WTC11 (cell line): ENCODE measurements around the gene PER1. TPM values are rescaled to one million over a fixed set of nuclear protein-coding genes. Genes with fewer than 3 reads are reported as not detected.
A peak's percentile ranks its signal among the peaks of the same experiment; 100 is the strongest.

Experiments used
- ATAC-seq: fragments of 200-7000 bp; cut with Tn5 transposase; 2 replicates; pipeline ENCODE4 v1.10.0; 2021; ENCODE audit warnings: mild to moderate bottlenecking, moderate library complexity
- CTCF ChIA-PET: fragments of 300-600 bp; sonication (Branson Sonifier 250); formaldehyde crosslinking; loops from one replicate; lab custom pipeline; 2021; ENCODE audit warnings: antibody characterized with exemption; lab: Charles Lee
- POLR2A ChIA-PET: fragments of 350-600 bp; sonication (Branson Sonifier 250); formaldehyde crosslinking; loops from one replicate; lab custom pipeline; 2021; ENCODE audit warnings: antibody characterized with exemption; lab: Charles Lee
- DNase-seq: peaks from one replicate; pipeline ENCODE4 v3.0.0; 2021; ENCODE audit warnings: low spot score
- H3K27ac Mint-ChIP-seq: 2 replicates; pipeline ENCODE4 v1.8.0; 2021; ENCODE audit warnings: mixed read lengths
- H3K27me3 Mint-ChIP-seq: 2 replicates; pipeline ENCODE4 v1.8.0; 2021; ENCODE audit warnings: low read depth, mild to moderate bottlenecking, moderate library complexity, mixed read lengths
- H3K36me3 Mint-ChIP-seq: 2 replicates; pipeline ENCODE4 v1.8.0; 2021; ENCODE audit warnings: mixed read lengths
- H3K4me1 Mint-ChIP-seq: 2 replicates; pipeline ENCODE4 v1.8.0; 2022; ENCODE audit warnings: mixed read lengths
- H3K4me3 Mint-ChIP-seq: 2 replicates; pipeline ENCODE4 v1.8.0; 2021; ENCODE audit warnings: mild to moderate bottlenecking, moderate library complexity, mixed read lengths
- H3K9me3 Mint-ChIP-seq: 2 replicates; pipeline ENCODE4 v1.8.0; 2021; ENCODE audit warnings: mixed read lengths
- CBFB ChIP-seq: sonication (generic); formaldehyde crosslinking; IDR thresholded peaks from 2 replicates; pipeline ENCODE4 v1.8.1; 2022; ENCODE audit warnings: mild to moderate bottlenecking, low read depth, missing genetic modification reagents
- CREB1 ChIP-seq: sonication (generic); formaldehyde crosslinking; IDR thresholded peaks from 2 replicates; pipeline ENCODE4 v1.8.0; 2023; ENCODE audit warnings: mild to moderate bottlenecking, missing genetic modification reagents
- EMX1 ChIP-seq: fragments of 250-450 bp; sonication (Bioruptor Pico); IDR thresholded peaks from 2 replicates; pipeline ENCODE4 v1.8.0; 2021; ENCODE audit warnings: mild to moderate bottlenecking
- FOXK1 ChIP-seq: sonication (generic); formaldehyde crosslinking; IDR thresholded peaks from 2 replicates; pipeline ENCODE4 v1.8.0; 2022; ENCODE audit warnings: mild to moderate bottlenecking, moderate library complexity, missing genetic modification reagents
- FOXP1 ChIP-seq: sonication (generic); formaldehyde crosslinking; IDR thresholded peaks from 2 replicates; pipeline ENCODE4 v1.8.0; 2022; ENCODE audit warnings: missing genetic modification reagents, mild to moderate bottlenecking, moderate library complexity, borderline replicate concordance
- FOXP4 ChIP-seq: sonication (generic); formaldehyde crosslinking; IDR thresholded peaks from 2 replicates; pipeline ENCODE4 v1.8.0; 2022; ENCODE audit warnings: mild to moderate bottlenecking, missing genetic modification reagents
- MAX ChIP-seq: sonication (generic); formaldehyde crosslinking; IDR thresholded peaks from 2 replicates; pipeline ENCODE4 v1.8.0; 2022; ENCODE audit warnings: mild to moderate bottlenecking, missing genetic modification reagents
- NFYB ChIP-seq: sonication (generic); formaldehyde crosslinking; conservative IDR thresholded peaks from 2 replicates; pipeline ENCODE4 v1.8.0; 2022; ENCODE audit warnings: low read depth, missing genetic modification reagents
- NR1H2 ChIP-seq: sonication (generic); formaldehyde crosslinking; IDR thresholded peaks from 2 replicates; pipeline ENCODE4 v1.9.0; 2021; ENCODE audit warnings: mild to moderate bottlenecking, moderate library complexity, missing genetic modification reagents
- NR2C2 ChIP-seq: sonication (generic); formaldehyde crosslinking; IDR thresholded peaks from 2 replicates; pipeline ENCODE4 v1.8.0; 2022; ENCODE audit warnings: mild to moderate bottlenecking, missing genetic modification reagents
- PRDM15 ChIP-seq: sonication (generic); formaldehyde crosslinking; IDR thresholded peaks from 2 replicates; pipeline ENCODE4 v1.8.0; 2022; ENCODE audit warnings: missing genetic modification reagents
- PRRX2 ChIP-seq: fragments of 250-450 bp; sonication (Bioruptor Pico); IDR thresholded peaks from 2 replicates; pipeline ENCODE4 v1.8.0; 2021; ENCODE audit warnings: mild to moderate bottlenecking
- RORB ChIP-seq: fragments of 250-450 bp; sonication (Bioruptor Pico); IDR thresholded peaks from 2 replicates; pipeline ENCODE4 v1.9.0; 2021; ENCODE audit warnings: mild to moderate bottlenecking
- SMAD3 ChIP-seq: sonication (generic); formaldehyde crosslinking; IDR thresholded peaks from 2 replicates; pipeline ENCODE4 v1.8.0; 2022; ENCODE audit warnings: missing genetic modification reagents, mild to moderate bottlenecking, borderline replicate concordance
- TEAD1 ChIP-seq: sonication (generic); formaldehyde crosslinking; IDR thresholded peaks from 2 replicates; pipeline ENCODE4 v1.8.0; 2022; ENCODE audit warnings: mild to moderate bottlenecking, missing genetic modification reagents
- TEAD4 ChIP-seq: sonication (generic); formaldehyde crosslinking; IDR thresholded peaks from 2 replicates; pipeline ENCODE4 v1.8.0; 2022; ENCODE audit warnings: mild to moderate bottlenecking, missing genetic modification reagents
- ZNF138 ChIP-seq: sonication (generic); formaldehyde crosslinking; conservative IDR thresholded peaks from 2 replicates; pipeline ENCODE4 v1.8.1; 2022; ENCODE audit warnings: mild to moderate bottlenecking, moderate library complexity, missing genetic modification reagents
- ZNF232 ChIP-seq: sonication (generic); formaldehyde crosslinking; IDR thresholded peaks from 2 replicates; pipeline ENCODE4 v1.8.0; 2022; ENCODE audit warnings: mild to moderate bottlenecking, missing genetic modification reagents
- ZNF317 ChIP-seq: sonication (generic); formaldehyde crosslinking; IDR thresholded peaks from 2 replicates; pipeline ENCODE4 v1.8.1; 2023; ENCODE audit warnings: low read depth, mild to moderate bottlenecking, moderate library complexity, missing genetic modification reagents, borderline replicate concordance
- ZNF396 ChIP-seq: fragments of 250-450 bp; sonication (Bioruptor Pico); IDR thresholded peaks from 2 replicates; pipeline ENCODE4 v1.8.0; 2021; ENCODE audit warnings: mild to moderate bottlenecking, moderate library complexity, borderline replicate concordance
- ZNF416 ChIP-seq: fragments of 250-450 bp; sonication (Bioruptor Pico); IDR thresholded peaks from 2 replicates; pipeline ENCODE4 v1.9.0; 2021; ENCODE audit warnings: mild to moderate bottlenecking, inconsistent platforms
- ZNF671 ChIP-seq: fragments of 250-450 bp; sonication (Bioruptor Pico); IDR thresholded peaks from 2 replicates; pipeline ENCODE4 v1.8.0; 2021; ENCODE audit warnings: mild to moderate bottlenecking
- total RNA-seq: library from RNA; stranded (reverse); gene quantifications from 3 replicates; pipeline ENCODE4 v1.2.3, GENCODE V29; 2021
- TF ChIP-seq, protein P1 (sequence below): sonication (generic); formaldehyde crosslinking; IDR thresholded peaks from 2 replicates; pipeline ENCODE4 v1.8.0; 2023; ENCODE audit warnings: mild to moderate bottlenecking, missing genetic modification reagents
- TF ChIP-seq, protein P2 (sequence below): sonication (generic); formaldehyde crosslinking; IDR thresholded peaks from 2 replicates; pipeline ENCODE4 v1.8.0; 2023; ENCODE audit warnings: missing genetic modification reagents
- TF ChIP-seq, protein P3 (sequence below): fragments of 250-450 bp; sonication (Bioruptor Pico); IDR thresholded peaks from 2 replicates; pipeline ENCODE4 v2.1.2; 2022; ENCODE audit warnings: mild to moderate bottlenecking, moderate library complexity
- TF ChIP-seq, protein P4 (sequence below): fragments of 250-450 bp; sonication (Bioruptor Pico); IDR thresholded peaks from 2 replicates; pipeline ENCODE4 v1.9.0; 2021; ENCODE audit warnings: moderate library complexity, mild to moderate bottlenecking, inconsistent platforms, borderline replicate concordance

The PER1 gene
- total RNA-seq, 1 experiment from 2014 or later = 46.9 TPM

DNA sequence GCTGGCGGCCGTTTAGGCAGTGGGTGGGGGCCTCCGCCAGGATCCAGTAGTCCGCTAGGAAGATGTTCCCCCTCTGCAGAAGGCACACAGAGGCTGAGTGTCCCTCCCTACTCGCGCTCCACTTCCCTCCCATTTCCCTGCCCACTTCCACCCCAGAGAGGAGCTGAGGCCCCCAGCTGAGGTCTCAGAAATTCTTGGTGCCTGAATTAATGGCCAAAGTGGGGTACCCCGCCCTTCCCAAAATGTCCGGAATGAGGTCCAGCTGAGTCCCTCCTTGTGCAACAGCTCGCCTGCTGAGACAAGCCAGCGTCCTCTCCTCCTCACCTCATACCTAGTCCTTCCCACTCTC, 41.8 kb downstream of the PER1 start (continued):
- TF ChIP-seq NR1H2 (CRISPR knock-in tag) = no peak
- TF ChIP-seq CBFB (CRISPR knock-in tag) = no peak
- TF ChIP-seq PRRX2 (CRISPR knock-in tag) = no peak
- TF ChIP-seq TEAD4 = no peak
- no peak for TF ChIP-seq ZNF396 (CRISPR knock-in tag)
- no peak for TF ChIP-seq FOXP1
- no peak for TF ChIP-seq NFYB (CRISPR knock-in tag)
- TF ChIP-seq TEAD1 = no peak
- TF ChIP-seq, protein P1, sequence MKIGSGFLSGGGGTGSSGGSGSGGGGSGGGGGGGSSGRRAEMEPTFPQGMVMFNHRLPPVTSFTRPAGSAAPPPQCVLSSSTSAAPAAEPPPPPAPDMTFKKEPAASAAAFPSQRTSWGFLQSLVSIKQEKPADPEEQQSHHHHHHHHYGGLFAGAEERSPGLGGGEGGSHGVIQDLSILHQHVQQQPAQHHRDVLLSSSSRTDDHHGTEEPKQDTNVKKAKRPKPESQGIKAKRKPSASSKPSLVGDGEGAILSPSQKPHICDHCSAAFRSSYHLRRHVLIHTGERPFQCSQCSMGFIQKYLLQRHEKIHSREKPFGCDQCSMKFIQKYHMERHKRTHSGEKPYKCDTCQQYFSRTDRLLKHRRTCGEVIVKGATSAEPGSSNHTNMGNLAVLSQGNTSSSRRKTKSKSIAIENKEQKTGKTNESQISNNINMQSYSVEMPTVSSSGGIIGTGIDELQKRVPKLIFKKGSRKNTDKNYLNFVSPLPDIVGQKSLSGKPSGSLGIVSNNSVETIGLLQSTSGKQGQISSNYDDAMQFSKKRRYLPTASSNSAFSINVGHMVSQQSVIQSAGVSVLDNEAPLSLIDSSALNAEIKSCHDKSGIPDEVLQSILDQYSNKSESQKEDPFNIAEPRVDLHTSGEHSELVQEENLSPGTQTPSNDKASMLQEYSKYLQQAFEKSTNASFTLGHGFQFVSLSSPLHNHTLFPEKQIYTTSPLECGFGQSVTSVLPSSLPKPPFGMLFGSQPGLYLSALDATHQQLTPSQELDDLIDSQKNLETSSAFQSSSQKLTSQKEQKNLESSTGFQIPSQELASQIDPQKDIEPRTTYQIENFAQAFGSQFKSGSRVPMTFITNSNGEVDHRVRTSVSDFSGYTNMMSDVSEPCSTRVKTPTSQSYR (CRISPR knock-in tag) = no peak
- no peak for TF ChIP-seq ZNF232
- no peak for TF ChIP-seq PRDM15 (CRISPR knock-in tag)
- no peak for TF ChIP-seq SMAD3
- TF ChIP-seq ZNF671 (CRISPR knock-in tag) = no peak
- TF ChIP-seq ZNF317 = no peak

DNA sequence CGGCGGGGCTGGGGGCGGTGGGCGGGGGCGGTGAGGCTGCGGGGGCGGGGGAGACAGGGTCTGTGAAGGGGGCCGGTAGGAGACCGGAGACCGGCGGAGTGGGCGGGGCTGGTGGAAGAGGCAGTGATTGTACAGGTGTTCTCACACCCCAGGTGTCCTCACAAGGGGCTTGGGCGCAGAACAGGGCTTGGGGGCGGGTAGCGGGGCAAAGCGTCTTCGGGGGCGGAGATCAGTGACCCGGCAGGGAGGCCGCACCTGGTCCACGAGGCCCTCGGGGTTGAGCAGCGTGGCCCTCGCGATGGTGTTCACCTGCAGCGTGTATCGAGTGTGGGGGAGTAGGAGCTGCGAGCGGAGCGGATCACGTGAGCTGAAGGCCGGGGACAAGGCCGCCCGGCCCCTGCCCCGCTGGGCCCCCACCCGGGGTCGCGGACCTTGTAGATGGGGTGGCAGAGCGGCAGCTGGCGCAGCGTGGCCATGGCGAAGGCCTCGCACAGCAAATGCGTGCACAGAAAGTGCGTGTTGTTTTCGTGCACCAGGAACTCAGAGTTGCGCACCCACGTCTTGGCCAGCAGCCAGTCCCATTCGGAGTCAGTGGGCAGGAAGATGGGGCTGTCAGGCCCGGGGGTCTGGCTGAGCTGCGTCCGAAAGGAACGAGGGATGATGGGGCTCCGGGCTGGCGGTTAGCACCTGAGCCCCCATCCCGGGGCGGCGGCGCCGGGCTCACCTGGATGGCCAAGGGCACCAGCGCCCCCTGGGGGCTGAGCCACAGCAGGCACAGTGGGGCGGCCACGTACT, 42.3 kb downstream of the PER1 start:
- POLR2A ChIA-PET = no interaction called here
- Mint-ChIP-seq H3K4me3 (peak overlapping the region; percentile 71), H3K27ac (no peak overlapping the region), H3K36me3 (no peaks in the 10 kb centered on the region), H3K9me3 (no peaks in the 10 kb centered on the region), H3K4me1 (peaks cover 4% of the 10 kb centered on the region; the same call in 1 of the 2 replicates), H3K27me3 (peaks cover 79% of the 10 kb centered on the region)
- ATAC-seq (peak; percentile 87), DNase-seq (peak; percentile 90)
- CTCF ChIA-PET = interaction anchor here (0.8 to 12.6 kb wide), 29 partner anchors 9 to 276 kb away, joined by 3 to 134 read pairs (median 5); partner anchors contain the start of genes ALOX12B, ALOXE3, BORCS6 and CNTROB
- TF ChIP-seq RORB (no peak), CREB1 (CRISPR knock-in tag) (no peak), ZNF416 (no peak), NR2C2 (CRISPR knock-in tag) (no peak), EMX1 (no peak), ZNF138 (CRISPR knock-in tag) (no peak), MAX (CRISPR knock-in tag) (peak; percentile 89), FOXK1 (CRISPR knock-in tag) (peak; percentile 55; the same call in 1 of the 2 replicates), FOXP4 (CRISPR knock-in tag) (no peak; the same call in 1 of the 2 replicates), ZNF671 (CRISPR knock-in tag) (no peak)
- TF ChIP-seq, protein P2, sequence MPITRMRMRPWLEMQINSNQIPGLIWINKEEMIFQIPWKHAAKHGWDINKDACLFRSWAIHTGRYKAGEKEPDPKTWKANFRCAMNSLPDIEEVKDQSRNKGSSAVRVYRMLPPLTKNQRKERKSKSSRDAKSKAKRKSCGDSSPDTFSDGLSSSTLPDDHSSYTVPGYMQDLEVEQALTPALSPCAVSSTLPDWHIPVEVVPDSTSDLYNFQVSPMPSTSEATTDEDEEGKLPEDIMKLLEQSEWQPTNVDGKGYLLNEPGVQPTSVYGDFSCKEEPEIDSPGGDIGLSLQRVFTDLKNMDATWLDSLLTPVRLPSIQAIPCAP (CRISPR knock-in tag) = no peak
- TF ChIP-seq, protein P3, sequence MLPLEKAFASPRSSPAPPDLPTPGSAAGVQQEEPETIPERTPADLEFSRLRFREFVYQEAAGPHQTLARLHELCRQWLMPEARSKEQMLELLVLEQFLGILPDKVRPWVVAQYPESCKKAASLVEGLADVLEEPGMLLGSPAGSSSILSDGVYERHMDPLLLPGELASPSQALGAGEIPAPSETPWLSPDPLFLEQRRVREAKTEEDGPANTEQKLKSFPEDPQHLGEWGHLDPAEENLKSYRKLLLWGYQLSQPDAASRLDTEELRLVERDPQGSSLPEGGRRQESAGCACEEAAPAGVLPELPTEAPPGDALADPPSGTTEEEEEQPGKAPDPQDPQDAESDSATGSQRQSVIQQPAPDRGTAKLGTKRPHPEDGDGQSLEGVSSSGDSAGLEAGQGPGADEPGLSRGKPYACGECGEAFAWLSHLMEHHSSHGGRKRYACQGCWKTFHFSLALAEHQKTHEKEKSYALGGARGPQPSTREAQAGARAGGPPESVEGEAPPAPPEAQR = no peak
- TF ChIP-seq, protein P4, sequence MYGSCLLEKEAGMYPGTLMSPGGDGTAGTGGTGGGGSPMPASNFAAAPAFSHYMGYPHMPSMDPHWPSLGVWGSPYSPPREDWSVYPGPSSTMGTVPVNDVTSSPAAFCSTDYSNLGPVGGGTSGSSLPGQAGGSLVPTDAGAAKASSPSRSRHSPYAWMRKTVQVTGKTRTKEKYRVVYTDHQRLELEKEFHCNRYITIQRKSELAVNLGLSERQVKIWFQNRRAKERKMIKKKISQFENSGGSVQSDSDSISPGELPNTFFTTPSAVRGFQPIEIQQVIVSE = no peak
